Adrenal gland (tissue), 5 donors: ENCODE data around the gene ELSPBP1.

Experiments used
- POLR2A ChIP-seq, 2 donors: fragments of 450-650 bp; IDR thresholded peaks; one replicate each; pipeline ENCODE4 v1.6.1; 2017; ENCODE audit warnings: antibody characterized with exemption in 2 of 2, mild to moderate bottlenecking in 2 of 2, moderate library complexity in 1 of 2
- TF ChIP-seq, protein P1 (sequence below), 6 experiments: fragments of 450-650 bp in 4 of 6; fragments of 200-600 bp in 2 of 6; sonication (generic) in 1 of 6; IDR thresholded peaks; 1 replicate in 5 of 6; 2 replicates in 1 of 6; pipeline versions ENCODE4 v1.5.1 to v1.8.0; 2016 to 2021; ENCODE audit warnings: antibody characterized with exemption in 6 of 6, mild to moderate bottlenecking in 2 of 6, moderate library complexity in 1 of 6
- donor health status: DM: no; HTN: no; CAD: no.

DNA sequence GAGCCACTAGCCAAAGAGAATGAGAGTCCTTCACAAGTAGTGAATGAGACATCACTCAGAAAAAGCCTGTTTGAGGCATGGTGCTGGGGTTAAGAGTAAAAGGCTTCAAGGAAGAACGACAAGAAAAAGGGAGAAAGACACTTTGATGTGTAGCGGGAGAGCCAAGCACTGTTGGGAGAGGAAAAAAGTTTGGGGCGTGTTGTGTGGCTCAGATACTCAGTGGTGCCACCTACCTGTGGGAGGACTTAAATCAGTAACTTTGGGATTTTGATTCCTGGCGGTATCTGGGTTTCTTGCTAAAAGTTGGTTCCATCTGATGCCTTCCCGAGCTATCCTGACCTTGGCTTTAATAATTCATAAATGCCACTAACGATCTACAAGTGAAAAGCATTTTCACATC lies 12.3 kb downstream of the ELSPBP1 start:
- TF ChIP-seq, protein P1, sequence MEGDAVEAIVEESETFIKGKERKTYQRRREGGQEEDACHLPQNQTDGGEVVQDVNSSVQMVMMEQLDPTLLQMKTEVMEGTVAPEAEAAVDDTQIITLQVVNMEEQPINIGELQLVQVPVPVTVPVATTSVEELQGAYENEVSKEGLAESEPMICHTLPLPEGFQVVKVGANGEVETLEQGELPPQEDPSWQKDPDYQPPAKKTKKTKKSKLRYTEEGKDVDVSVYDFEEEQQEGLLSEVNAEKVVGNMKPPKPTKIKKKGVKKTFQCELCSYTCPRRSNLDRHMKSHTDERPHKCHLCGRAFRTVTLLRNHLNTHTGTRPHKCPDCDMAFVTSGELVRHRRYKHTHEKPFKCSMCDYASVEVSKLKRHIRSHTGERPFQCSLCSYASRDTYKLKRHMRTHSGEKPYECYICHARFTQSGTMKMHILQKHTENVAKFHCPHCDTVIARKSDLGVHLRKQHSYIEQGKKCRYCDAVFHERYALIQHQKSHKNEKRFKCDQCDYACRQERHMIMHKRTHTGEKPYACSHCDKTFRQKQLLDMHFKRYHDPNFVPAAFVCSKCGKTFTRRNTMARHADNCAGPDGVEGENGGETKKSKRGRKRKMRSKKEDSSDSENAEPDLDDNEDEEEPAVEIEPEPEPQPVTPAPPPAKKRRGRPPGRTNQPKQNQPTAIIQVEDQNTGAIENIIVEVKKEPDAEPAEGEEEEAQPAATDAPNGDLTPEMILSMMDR (IDR thresholded peaks at IDR 0.05) = no peak
- TF ChIP-seq POLR2A (IDR thresholded peaks at IDR 0.05) = no peak
